ENCODE data around the gene LENEP.

DNA sequence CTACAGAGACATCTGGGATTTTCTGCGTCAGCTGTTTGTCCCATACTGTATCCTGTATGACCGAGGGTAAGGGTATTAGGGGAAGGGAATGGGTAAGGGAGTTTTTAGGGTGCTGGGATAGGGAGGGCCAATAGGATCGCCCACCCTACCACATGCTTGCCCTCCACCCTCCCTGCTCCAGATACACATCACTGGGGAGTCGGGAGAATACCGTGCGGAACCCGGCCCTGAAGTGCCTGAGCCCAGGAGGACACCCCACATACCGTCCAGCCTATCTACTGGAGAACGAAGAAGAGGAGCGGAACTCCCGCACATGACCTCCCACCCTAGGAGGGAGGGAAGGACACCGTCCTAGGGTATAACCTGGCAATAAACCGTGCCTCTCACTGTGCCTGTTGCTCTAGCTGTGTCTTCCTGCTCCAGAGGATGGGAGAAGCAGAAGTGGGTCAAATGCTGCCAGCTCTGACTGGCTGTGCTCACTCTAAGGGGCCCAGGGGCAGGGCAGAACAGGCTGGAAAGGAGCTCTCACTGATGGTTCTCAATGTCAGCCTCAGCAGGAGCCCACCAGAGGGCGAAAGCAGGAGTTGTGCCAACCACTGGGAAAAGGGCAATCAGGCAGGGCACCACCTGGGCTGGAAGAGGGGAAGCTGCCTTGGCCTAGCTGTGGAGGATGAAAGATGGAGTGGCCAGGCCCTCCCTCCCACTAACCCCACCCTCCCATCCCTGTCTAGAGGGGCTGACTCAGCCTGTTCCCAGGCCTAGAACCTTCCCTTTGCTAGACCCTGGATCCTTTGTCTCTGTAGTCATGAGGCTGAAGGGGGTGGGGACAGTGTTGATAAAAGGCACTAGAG, 440 bp upstream of the LENEP start:
- TF ChIP-seq POLR2A (IDR thresholded peaks at IDR 0.05; ENCODE audit: low read depth, low read length) (no peak), SPI1 (IDR thresholded peaks at IDR 0.05; ENCODE audit: low read depth, low read length) (no peak), TAF1 (IDR thresholded peaks at IDR 0.05; ENCODE audit: low read depth, low read length) (no peak), POLR2AphosphoS5 (IDR thresholded peaks at IDR 0.05; ENCODE audit: low read depth, low read length) (no peak)

Measured in GM12891 (cell line).